SU-DHL-6 (cell line): ENCODE measurements around the gene CHKA.

ENCODE experiments used
- CTCF ChIP-seq: fragments of 200-600 bp; sonication (generic); IDR thresholded peaks from one replicate; pipeline ENCODE4 v1.5.1; 2017; ENCODE audit warnings: antibody characterized with exemption, mild to moderate bottlenecking, low read length, moderate library complexity; ENCODE audit not compliant: insufficient read depth, poor library complexity, severe bottlenecking
- EZH2phosphoT487 ChIP-seq: fragments of 200-600 bp; sonication (generic), shearing (Covaris generic); conservative IDR thresholded peaks from 2 replicates; pipeline ENCODE4 v1.6.1; 2018; ENCODE audit warnings: mild to moderate bottlenecking, antibody characterized with exemption, low read length, moderate library complexity, mixed read lengths

GRCh38 chr11:68133761-68134160 is 12.6 kb upstream of the CHKA start:
- no peak for TF ChIP-seq CTCF
- TF ChIP-seq EZH2phosphoT487: no peak
